ENCODE measurements around the gene SUSD5.
"Not testable (repeated sequence)": the region's sequence is repeated elsewhere in the genome, so short reads cannot be mapped to it uniquely, and the experiment has no call there.

The SUSD5 gene

GRCh38 chr3:33187368-33187634, 31.3 kb downstream of the SUSD5 start:
- DNase-seq: no peak

GRCh38 chr3:33186524-33187367, 31.9 kb downstream of the SUSD5 start:
- no peak for DNase-seq

- DNase-seq: no peak
Observed at GRCh38 chr3:33184863-33185262, 33.7 kb downstream of the SUSD5 start.

GRCh38 chr3:33181641-33182040, 37.0 kb downstream of the SUSD5 start:
- not testable (repeated sequence) for DNase-seq

- DNase-seq: no peak
Observed at GRCh38 chr3:33181229-33181628, 37.4 kb downstream of the SUSD5 start.

- DNase-seq: no peak
Observed at GRCh38 chr3:33179132-33179531, 39.5 kb downstream of the SUSD5 start.

- DNase-seq: peak; percentile 61
Observed at GRCh38 chr3:33174711-33175414, 43.7 kb downstream of the SUSD5 start.

- DNase-seq: no peak
Observed at GRCh38 chr3:33174095-33174494, 44.5 kb downstream of the SUSD5 start.

- no peak for DNase-seq
Observed at GRCh38 chr3:33173672-33174071, 44.9 kb downstream of the SUSD5 start.

- no peak for DNase-seq
Observed at GRCh38 chr3:33173103-33173502, 45.5 kb downstream of the SUSD5 start.

GRCh38 chr3:33171580-33171979, 47.0 kb downstream of the SUSD5 start:
- no peak for DNase-seq

GRCh38 chr3:33170531-33170930, 48.1 kb downstream of the SUSD5 start:
- DNase-seq: no peak

GRCh38 chr3:33167716-33168336, 50.8 kb downstream of the SUSD5 start:
- DNase-seq: no peak

GRCh38 chr3:33167284-33167683, 51.3 kb downstream of the SUSD5 start:
- DNase-seq: no peak

- no peak for DNase-seq
Observed at GRCh38 chr3:33166095-33166494, 52.5 kb downstream of the SUSD5 start.

GRCh38 chr3:33165372-33165771, 53.2 kb downstream of the SUSD5 start:
- no peak for DNase-seq

GRCh38 chr3:33162621-33163020, 56.0 kb downstream of the SUSD5 start:
- DNase-seq: not testable (repeated sequence)

- no peak for DNase-seq
Observed at GRCh38 chr3:33159981-33160380, 58.6 kb downstream of the SUSD5 start.

GRCh38 chr3:33159234-33159633, 59.4 kb downstream of the SUSD5 start:
- DNase-seq: no peak

- DNase-seq: no peak
Observed at GRCh38 chr3:33155301-33155700, 63.3 kb downstream of the SUSD5 start.

GRCh38 chr3:33153782-33154181, 64.8 kb downstream of the SUSD5 start:
- no peak for DNase-seq

GRCh38 chr3:33152363-33153360, 65.9 kb downstream of the SUSD5 start:
- no peak for DNase-seq

GRCh38 chr3:33149342-33149741, 69.3 kb downstream of the SUSD5 start:
- DNase-seq: no peak

Measured in left hindlimb (tissue), 1 donor.